NCI-H2196 (cell line): ENCODE measurements around the gene APAF1.

ENCODE experiments used
- DNase-seq: peaks from one replicate; lab custom pipeline; 2025; ENCODE audit not compliant: unreplicated experiment; lab: John Stamatoyannopoulos, UW

Gene APAF1

DNA sequence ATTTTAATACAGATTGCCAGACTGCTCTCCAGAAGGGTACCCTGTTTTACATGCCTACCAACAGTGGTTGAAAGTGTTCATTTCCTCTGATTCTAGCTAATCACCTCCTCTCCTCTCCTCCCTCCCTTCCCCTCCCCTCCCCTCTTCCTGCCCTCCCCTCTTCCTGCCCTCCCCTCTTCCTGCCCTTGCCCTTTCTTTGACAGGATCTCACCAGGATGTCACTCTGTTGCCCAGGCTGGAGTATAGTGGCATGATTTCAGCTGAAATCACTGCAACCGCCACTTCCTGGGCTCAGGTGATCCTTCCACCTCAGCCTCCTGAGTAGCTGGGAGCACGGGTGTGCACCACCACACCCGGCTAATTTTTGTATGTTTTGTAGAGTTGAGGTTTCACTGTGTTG lies 24.7 kb downstream of the APAF1 start:
- no peak for DNase-seq

DNA sequence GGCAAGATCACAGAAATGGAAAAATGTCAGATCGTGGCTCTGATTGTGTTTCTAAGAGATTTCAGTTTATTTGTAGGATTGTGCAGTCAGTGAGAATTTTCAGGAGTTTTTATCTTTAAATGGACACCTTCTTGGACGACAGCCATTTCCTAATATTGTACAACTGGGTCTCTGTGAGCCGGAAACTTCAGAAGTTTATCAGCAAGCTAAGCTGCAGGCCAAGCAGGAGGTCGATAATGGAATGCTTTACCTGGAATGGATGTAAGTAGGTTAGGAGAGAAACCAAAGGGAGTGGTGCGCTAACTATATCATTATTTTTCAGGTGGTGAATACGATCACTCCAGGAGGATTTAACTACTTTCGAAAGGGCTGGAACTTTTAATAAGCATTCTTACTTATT lies 26.4 kb downstream of the APAF1 start:
- DNase-seq, result no peak

GRCh38 chr12:98674841-98675240 lies 29.8 kb downstream of the APAF1 start:
- DNase-seq, result no peak

- no peak for DNase-seq
These were observed 33.3 kb downstream of the APAF1 start for GRCh38 chr12:98678236-98678945.

DNA sequence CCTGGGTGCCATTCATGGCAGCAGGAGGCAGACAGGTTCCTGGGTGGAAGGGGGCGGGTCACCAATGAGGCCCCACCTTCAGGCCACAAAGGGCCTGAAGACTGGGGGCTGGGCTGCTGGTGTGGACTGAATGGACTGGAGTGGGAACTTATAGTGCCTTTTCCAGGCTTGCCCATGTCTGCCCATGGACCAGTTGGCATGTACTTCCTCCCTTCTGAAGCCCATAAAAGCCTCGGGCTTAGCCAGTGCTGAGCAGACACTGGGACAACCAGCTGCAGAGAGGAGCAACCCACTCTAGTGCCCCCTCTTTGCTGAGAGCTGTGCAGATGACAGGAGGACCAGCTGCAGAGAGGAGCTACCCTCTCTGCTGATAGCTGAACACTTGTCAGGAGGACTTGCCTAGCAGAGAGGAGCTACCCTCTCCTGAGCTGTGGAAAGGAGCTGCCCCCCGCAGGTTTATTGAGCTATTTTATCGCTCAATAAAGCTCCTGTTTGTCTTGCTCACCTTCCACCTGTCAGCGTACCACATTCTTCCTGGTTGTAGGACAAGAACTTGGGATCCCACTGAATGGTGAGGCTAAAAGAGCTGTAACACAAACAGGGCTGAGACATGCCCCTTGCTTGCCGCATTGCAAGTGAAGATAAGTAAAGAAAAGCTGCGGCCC lies 34.0 kb downstream of the APAF1 start:
- DNase-seq, result no peak

DNA sequence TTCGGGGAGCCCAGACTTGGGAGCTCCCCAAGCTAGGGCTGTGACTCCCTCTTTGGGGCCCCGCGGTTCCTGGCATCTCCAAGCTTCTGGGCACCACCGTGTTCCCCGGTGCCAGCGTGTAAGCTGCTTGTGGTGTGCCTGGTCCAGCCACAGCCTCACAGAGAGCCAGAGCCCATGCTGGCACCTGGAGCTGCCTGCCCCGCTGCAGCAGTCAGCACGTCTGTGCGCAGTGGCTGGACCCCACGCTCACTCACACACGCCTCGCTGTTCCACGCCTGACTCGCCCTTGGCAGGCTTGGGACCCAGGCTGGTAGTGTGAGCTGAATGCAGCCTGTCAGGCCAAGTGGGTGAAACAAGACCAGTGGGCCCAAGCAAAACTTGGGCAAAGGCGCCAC lies 34.5 kb downstream of the APAF1 start:
- no peak for DNase-seq

GRCh38 chr12:98684199-98684598 lies 39.1 kb downstream of the APAF1 start:
- DNase-seq, result no peak

GRCh38 chr12:98686603-98687002 lies 41.5 kb downstream of the APAF1 start:
- no peak for DNase-seq

DNA sequence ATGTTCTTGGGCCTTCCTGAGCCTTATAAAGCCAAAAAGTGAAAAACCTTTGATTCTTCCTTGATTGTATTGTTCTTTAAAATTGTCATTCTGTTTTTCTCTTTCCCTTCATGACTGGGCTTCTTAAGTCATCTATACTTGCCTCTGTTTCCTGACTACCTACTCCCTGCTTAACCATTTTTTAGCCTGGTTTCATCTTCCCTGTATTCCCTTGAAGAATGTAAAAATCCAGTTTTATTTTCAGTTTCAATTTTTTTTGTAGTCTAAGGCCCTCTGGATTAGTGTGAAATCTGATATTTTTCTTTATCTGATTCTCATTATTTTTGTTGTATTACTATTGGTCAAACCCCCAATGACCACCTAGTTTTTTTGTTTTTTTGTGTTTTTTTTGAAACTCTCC lies 46.3 kb downstream of the APAF1 start:
- DNase-seq, result no peak

DNA sequence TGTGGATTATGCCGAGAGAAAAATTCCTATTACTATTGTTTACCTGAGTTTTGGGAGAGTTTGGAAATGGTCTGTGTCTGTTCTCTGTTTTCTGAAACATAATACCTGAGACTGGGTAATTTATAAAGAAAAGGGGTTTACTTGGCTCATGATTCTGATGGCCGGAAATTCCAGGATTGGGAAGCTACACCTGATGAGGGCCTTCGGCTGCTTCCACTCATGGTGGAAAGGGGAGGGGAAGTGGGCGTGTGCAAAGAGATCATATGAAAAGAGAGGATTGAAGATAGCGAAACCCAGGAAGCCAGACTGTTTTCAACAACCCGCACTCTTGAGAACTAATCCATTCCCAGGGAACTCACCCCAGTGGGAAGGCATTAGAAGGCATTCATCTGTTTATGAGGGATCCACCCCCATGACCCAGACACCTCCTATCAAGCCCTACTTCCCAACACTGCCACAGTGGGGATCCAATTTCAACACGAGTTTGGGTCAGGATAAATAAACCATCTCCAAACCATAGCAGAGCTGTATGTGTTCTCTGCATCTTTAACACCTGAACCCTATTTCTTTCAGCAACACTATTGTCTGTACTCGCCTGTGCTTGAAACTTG lies 51.1 kb downstream of the APAF1 start:
- DNase-seq, result no peak

- no peak for DNase-seq
These were observed 52.1 kb downstream of the APAF1 start for GRCh38 chr12:98697209-98697608.

- peak; percentile 65 for DNase-seq
These were observed 53.7 kb downstream of the APAF1 start for GRCh38 chr12:98698603-98699463.

DNA sequence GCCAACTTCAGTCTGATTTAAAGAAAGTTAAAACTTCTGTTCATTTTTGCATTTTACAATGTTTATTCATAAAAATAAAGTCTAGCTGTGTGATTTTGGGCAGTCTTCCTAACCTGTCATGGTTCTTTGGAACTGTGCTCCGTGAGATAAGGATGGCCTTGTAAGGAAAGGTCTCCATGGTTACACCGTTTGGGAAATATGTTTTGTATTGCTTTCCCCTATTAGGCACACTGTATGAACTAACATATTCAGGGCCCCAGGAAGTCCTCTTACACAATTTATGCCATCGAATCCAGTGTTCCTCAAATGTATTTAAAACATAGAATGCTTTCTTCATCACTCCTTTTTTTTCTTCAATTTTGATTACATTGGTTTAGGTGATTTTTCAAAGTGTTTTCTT lies 54.5 kb downstream of the APAF1 start:
- DNase-seq, result no peak

DNA sequence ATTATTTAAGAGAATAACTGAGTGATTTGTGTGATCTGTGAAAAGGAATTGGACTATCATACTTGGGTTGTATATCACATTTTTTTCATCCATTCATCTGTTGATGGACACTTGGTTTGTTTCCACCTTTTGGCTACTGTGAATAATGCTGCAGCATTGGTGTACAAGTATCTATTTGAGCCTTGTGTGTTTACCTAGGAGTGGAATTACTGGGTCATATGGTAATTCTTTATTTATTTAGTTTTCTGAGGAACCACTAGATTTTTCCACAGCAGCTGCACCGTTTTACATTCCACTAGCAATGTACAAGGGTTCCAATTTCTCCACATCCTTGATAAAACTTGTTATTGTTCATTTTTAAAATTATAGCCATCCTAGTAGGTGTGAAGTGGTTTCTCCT lies 56.1 kb downstream of the APAF1 start:
- DNase-seq, result peak; percentile 13

- DNase-seq, result no peak
These were observed 63.9 kb downstream of the APAF1 start for GRCh38 chr12:98709022-98709421.

- no peak for DNase-seq
These were observed 69.3 kb downstream of the APAF1 start for GRCh38 chr12:98714426-98714825.

DNA sequence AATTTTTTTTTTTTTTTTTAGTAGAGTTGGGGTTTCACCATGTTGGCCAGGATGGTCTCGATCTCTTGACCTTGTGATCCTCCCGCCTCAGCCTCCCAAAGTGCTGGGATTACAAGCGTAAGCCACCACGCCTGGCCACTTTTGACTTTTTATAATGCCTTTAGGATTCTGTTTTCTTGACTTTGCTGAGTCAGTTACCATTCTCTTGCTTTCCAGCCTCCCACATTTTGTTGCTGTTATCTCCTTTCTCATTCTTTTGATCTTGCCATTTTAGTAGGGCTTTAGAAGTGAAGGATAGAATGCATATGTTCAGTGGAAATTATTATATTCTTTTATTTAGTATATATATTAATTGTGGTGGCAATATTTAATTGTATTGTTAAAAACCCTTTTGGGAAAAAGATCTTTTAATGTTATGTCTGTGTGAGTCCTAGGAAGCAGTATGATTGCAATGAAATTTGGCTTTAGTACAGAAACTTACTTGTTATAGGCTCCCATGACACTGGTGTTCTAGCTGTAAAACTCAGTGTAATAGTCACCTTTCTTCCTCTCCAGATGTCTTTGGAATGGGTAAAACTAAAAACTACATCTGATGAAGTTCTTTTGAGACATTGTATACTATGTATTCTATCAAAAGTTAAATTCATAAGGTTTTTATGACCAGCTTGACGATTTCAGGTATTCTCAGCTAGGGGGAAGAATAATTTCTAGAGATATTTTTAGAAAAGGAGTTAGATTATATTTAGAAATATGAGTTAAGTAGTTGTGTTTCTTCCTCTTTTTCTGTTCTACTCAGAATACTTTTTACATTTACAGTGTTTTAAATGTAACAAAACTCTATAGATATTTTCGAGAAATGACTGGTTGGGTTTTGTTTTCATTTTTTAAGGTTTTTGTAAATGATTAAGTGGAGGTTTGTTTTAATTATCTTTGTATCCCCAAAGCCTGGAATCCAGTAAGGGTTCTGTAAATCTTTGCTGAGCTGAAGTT lies 74.7 kb downstream of the APAF1 start:
- DNase-seq, result no peak

DNA sequence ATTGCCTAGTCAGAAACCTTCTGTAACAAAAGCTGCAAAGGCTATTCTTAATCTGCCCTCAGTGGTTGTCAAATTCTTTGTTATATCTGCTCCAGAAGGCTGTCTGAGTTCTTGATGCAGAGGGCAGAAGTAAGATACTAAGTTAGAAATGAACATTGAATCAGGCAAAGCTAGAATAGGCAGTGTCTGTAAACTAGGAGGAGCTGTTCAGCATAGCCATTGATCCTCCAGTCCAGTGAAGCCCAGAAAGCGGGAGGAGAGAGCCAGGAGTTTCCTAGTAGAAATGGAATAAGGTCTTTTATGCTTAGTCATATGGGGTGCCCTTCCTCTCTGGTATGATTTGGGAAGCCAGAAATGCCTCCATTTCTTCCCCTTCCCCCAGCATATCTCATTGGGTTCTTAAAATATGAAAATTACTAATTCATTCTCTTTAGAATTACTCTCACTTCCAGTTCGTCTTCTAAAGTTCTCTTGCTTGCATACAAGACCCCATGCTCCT lies 76.2 kb downstream of the APAF1 start:
- DNase-seq, result no peak

DNA sequence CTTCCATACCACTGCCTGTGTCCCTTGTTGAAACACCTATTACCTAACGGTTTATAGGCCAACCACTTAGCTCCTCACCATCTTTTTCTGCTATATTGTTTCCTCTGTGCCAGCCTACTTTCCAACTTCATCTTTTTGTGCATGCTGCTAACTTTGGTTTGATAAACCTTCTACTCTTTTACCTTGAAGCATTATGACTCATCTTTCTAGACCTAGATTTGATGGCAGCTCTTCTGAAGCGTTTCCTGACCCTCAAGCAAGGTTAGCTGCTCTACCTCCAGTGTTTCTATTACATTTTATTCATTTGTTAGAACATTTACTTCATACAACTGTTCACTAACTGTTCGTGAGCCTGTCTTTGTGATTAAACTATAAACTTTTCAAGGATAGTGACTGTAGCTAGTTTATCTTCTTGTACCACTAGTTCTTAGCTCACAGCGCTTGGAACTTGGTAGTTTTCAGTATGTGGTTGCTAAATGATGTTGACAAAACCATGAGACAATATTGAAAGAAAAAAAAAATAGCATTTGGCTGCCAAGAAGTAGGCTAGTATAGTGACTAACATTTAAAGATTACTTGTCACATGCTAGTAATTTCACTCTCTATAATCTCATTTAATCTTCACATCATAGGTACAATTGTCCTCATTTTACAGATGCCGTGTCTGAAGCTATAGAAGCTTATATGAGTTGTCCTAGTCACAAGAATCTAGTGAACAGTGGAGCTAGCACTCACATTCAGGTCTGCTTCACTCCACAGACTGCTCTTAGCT lies 79.5 kb downstream of the APAF1 start:
- no peak for DNase-seq
